H7 (cell line): ENCODE data around the gene COL1A1. TPM values are rescaled to one million over a fixed set of nuclear protein-coding genes. Genes with fewer than 3 reads are reported as not detected.

Experiments
- DNase-seq: peaks from one replicate; pipeline ENCODE4 v3.0.0; 2012
- H3K27me3 ChIP-seq: 2 replicates; pipeline ENCODE4 v1.6.0; 2011; ENCODE audit warnings: mild to moderate bottlenecking, low read length; ENCODE audit not compliant: control insufficient read depth, insufficient read depth
- H3K36me3 ChIP-seq: replicated peaks from 2 replicates; pipeline ENCODE4 v1.5.1; 2011; ENCODE audit warnings: low read length; ENCODE audit not compliant: control insufficient read depth, insufficient read depth
- H3K4me3 ChIP-seq: 2 replicates; pipeline ENCODE4 v1.5.1; 2011; ENCODE audit warnings: low read depth, mild to moderate bottlenecking, control low read depth, low read length, moderate library complexity; ENCODE audit not compliant: insufficient read depth
- total RNA-seq: library from RNA; depleted of rRNA; stranded (reverse); fragments of >200 nt; shearing (Covaris generic); gene quantifications from 2 replicates; pipeline ENCODE4 v1.2.3, GENCODE V29; 2014; rRNA removed

The COL1A1 gene
- total RNA-seq, 1 experiment from 2014 or later: 8.2 TPM

DNA sequence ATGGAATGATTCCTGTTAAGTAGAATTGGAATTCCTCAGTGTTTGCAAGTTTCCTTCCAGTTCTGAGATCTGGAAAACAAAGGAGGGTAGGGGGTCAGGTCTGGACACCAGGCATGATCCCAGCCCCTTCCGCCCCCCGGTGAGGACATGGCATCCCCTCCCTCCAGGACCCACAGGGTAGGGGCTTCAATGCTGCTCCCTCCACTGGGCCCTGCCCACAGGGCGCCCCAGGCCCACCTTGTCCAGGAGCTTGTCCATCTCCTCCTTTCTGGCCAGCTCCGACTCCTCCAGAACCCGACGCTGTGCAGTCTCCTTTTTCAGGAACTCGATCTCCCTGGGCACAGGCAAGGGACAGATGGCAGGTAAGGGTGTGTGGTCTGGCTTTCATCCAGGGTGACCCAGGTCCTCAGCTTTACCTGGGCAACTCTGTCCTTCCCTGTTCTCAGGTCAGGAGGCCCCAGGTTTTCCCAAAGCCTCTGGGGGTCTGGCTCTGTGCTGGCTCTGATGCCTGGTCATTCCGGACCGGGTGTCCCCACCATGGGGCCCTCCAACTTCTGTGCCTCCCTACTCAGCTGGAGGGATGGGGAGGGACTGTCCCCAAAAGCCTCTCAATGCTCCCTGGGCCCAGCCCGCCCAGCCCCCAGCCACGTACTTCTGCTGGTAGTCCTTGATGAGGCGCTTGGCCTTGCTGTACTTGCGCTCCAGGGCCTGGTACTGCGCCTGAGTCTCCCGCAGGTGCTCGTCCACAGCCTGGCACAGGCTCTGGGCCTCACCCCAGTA, 65.9 kb downstream of the COL1A1 start:
- DNase-seq: no peak
- H3K36me3 ChIP-seq: peaks cover 3% of the 10 kb centered on the region
- no peaks in the 10 kb centered on the region; the same call in 1 of the 2 replicates for H3K27me3 ChIP-seq
- no peak overlapping the region for H3K4me3 ChIP-seq

DNA sequence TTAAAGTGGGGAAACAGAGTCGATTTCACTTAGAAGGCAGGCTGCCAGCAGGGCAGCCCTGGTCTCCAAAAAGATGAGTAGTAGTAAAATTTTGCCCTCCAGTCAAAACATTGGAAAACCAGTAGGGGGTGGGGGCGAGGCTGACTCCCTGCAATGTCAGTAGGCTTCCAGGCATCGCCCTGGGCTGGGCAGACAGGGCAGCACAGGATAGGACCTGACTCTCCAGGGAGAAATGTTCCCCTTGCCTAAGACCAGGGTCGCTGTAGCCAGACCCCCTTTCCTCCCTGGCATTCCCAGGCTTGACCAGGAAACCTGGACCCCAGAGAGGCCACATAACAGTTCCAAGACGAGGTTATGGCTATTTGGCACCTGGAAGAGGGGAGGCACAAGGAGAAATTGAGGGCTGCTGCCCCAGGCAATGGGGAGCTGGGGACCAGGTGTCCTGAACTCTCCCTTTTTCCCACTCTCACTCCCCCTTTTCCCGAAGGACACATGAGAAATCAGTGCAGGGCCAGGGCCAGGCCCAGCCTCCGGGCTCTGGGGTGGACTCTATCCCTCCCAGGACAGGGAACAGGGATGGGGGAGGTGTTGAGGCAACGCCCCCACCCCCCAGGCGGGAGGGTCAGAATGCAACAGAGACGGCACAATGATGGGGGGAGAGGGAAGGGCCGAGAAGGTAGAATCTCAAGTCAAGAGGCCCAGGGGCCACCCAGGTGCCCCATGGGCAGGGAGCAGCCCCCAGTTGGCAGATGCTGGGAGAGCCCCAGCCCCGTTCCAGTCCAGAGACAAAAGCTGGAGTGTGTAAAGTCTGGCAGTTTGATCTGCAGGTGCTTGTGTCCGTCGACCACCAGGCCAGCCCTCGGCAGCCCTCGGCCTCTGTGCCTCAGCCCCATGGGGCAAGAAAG, 67.0 kb downstream of the COL1A1 start:
- DNase-seq: peak; percentile 82
- peaks cover 3% of the 10 kb centered on the region for H3K36me3 ChIP-seq
- H3K27me3 ChIP-seq: peaks cover 2% of the 10 kb centered on the region; the same call in 1 of the 2 replicates
- H3K4me3 ChIP-seq: no peak overlapping the region

DNA sequence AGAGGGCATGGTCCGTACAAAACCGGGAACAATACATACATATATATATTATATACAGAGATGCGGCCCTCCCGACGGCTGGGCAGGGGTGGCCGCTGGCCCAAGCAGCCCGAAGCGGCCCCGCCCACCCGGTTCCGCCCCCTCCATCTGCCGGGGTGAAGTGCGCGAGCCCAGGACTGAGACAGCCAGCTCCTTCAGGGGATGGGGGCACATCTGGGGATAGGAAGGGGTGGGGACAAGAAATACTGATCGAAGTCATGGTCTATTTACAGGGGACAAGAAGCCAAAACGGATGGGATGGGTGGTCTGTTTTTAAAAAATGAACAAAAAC, 67.7 kb downstream of the COL1A1 start:
- Histone ChIP-seq H3K4me3 (no peak overlapping the region), H3K27me3 (peaks cover 2% of the 10 kb centered on the region; the same call in 1 of the 2 replicates), H3K36me3 (no peaks in the 10 kb centered on the region; the same call in 1 of the 2 replicates)
- DNase-seq: peak; percentile 91

Other genes with a start within 250 kb of the COL1A1 start
- gene DLX4, start 232.4 kb downstream of the COL1A1 start, total RNA-seq: 1.0 and 1.1 TPM in 2 replicates
- not detected in 2 replicates for gene DLX3, start 206.4 kb downstream of the COL1A1 start, total RNA-seq
- 20.0 and 24.0 TPM in 2 replicates for gene ITGA3, start 145.5 kb downstream of the COL1A1 start, total RNA-seq
- gene PDK2, start 106.3 kb downstream of the COL1A1 start, total RNA-seq: 13.5 and 14.2 TPM in 2 replicates
- gene SAMD14, start 71.5 kb downstream of the COL1A1 start, total RNA-seq: 7.8 and 8.2 TPM in 2 replicates
- gene PPP1R9B, start 51.0 kb downstream of the COL1A1 start, total RNA-seq: 15.0 and 21.1 TPM in 2 replicates
- 0.52 and 1.1 TPM in 2 replicates for gene SGCA, start 35.6 kb downstream of the COL1A1 start, total RNA-seq
- 7.3 and 7.5 TPM in 2 replicates for gene TMEM92, start 72.8 kb upstream of the COL1A1 start, total RNA-seq
- gene XYLT2, start 144.5 kb upstream of the COL1A1 start, total RNA-seq: 47.5 and 54.3 TPM in 2 replicates
- gene MRPL27, start 171.6 kb upstream of the COL1A1 start, total RNA-seq: 55.5 and 86.3 TPM in 2 replicates
- 21.7 and 28.2 TPM in 2 replicates for gene EME1, start 171.6 kb upstream of the COL1A1 start, total RNA-seq
- 105 and 119 TPM in 2 replicates for gene LRRC59, start 195.9 kb upstream of the COL1A1 start, total RNA-seq
- gene ACSF2, start 224.6 kb upstream of the COL1A1 start, total RNA-seq: 14.8 and 16.2 TPM in 2 replicates